Subcutaneous adipose tissue (tissue), 4 donors: ENCODE results near the gene ANAPC2. TPM values are rescaled to one million over a fixed set of nuclear protein-coding genes. Genes with fewer than 3 reads are reported as not detected.

Experiments used
- CTCF ChIP-seq: fragments of 450-650 bp; IDR thresholded peaks from one replicate; pipeline ENCODE4 v1.5.1; 2016; ENCODE audit warnings: low read depth, mild to moderate bottlenecking, control low read depth, antibody characterized with exemption, moderate library complexity
- total RNA-seq, 4 donors: library from RNA; depleted of rRNA; stranded (reverse); fragments of >200 nt; gene quantifications; one replicate each; pipeline ENCODE4 v1.1.0, GENCODE V29; 2016

The ANAPC2 gene
- total RNA-seq, 4 donors from 2014 or later, result 11.6 to 53.1 (median 22.6) TPM

GRCh38 chr9:137205126-137206069 is 17.0 kb upstream of the ANAPC2 start, which contains the start of the genes NDOR1 and TMEM203:
TSS of gene NDOR1 (plus strand) at chr9:137205700. CDS start at chr9:137205778, 78 bp downstream.
TSS of gene TMEM203 (minus strand) at chr9:137205648. CDS start at chr9:137205414, 234 bp downstream.
- TF ChIP-seq CTCF, result no peak

GRCh38 chr9:137204731-137205125 is 16.4 kb upstream of the ANAPC2 start:
- TF ChIP-seq CTCF, result no peak

- no peak for TF ChIP-seq CTCF
These were observed 14.6 kb upstream of the ANAPC2 start for GRCh38 chr9:137202966-137203365.

- TF ChIP-seq CTCF, result no peak
These were observed 13.0 kb upstream of the ANAPC2 start for GRCh38 chr9:137201205-137201868.

- no peak for TF ChIP-seq CTCF
These were observed 12.2 kb upstream of the ANAPC2 start, which contains the start of gene TPRN for GRCh38 chr9:137200311-137201204. TSS of gene TPRN (minus strand) at chr9:137200741. CDS start at chr9:137200711, 30 bp downstream.

- TF ChIP-seq CTCF, result no peak
These were observed 11.2 kb upstream of the ANAPC2 start for GRCh38 chr9:137199411-137200121.
